ENCODE measurements around the gene KLHDC8A. TPM values are rescaled to one million over a fixed set of nuclear protein-coding genes. Genes with fewer than 3 reads are reported as not detected.
"Not testable (repeated sequence)": the region's sequence is repeated elsewhere in the genome, so short reads cannot be mapped to it uniquely, and the experiment has no call there.

KLHDC8A gene
- total RNA-seq, 2 donors from 2014 or later, result 15.6 TPM; not detected in 1

- intact Hi-C loops (cut with DNase I), result no loop called here
- H3K9me3 ChIP-seq, result no peaks in the 10 kb centered on the region
- no peaks in the 10 kb centered on the region for H3K4me1 ChIP-seq (replicated peaks)
- no peaks in the 10 kb centered on the region for H3K27me3 ChIP-seq (replicated peaks; ENCODE audit: insufficient read depth)
- no peak overlapping the region for H3K27ac ChIP-seq
- no peaks in the 10 kb centered on the region for H3K36me3 ChIP-seq
- DNase-seq (ENCODE audit: low spot score), result no peak
- H3K4me3 ChIP-seq, result no peak overlapping the region
- TF ChIP-seq, protein P1, sequence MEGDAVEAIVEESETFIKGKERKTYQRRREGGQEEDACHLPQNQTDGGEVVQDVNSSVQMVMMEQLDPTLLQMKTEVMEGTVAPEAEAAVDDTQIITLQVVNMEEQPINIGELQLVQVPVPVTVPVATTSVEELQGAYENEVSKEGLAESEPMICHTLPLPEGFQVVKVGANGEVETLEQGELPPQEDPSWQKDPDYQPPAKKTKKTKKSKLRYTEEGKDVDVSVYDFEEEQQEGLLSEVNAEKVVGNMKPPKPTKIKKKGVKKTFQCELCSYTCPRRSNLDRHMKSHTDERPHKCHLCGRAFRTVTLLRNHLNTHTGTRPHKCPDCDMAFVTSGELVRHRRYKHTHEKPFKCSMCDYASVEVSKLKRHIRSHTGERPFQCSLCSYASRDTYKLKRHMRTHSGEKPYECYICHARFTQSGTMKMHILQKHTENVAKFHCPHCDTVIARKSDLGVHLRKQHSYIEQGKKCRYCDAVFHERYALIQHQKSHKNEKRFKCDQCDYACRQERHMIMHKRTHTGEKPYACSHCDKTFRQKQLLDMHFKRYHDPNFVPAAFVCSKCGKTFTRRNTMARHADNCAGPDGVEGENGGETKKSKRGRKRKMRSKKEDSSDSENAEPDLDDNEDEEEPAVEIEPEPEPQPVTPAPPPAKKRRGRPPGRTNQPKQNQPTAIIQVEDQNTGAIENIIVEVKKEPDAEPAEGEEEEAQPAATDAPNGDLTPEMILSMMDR (IDR thresholded peaks at IDR 0.05), result no peak
- no peak for TF ChIP-seq POLR2AphosphoS5 (IDR thresholded peaks at IDR 0.05)
- TF ChIP-seq POLR2A (IDR thresholded peaks at IDR 0.05), result no peak
- 62% methylated on average over 1 of the region's 1 CpG for WGBS
Measured at GRCh38 chr1:205392650-205393049, 35.9 kb upstream of the KLHDC8A start.

DNA sequence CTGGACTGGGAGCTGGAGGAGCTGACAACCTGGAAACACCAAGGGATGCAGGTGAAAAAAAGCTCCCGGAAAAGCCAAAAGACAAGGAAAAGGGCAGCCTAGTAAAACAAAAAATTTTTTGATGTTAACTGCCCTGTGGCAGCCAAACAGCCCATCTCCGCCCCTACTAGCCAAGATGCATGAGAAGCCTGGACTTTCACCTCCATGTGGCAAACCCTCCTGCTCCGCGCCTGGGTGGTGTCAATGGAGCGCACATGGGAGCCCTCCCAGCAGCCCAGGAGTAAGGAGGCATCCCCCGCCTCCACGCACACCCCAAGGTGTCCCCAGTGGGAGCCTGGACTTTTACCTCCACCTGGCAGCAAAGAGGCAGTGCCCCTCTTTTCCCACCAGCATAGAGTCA, 34.7 kb upstream of the KLHDC8A start:
- no peaks in the 10 kb centered on the region for H3K9me3 ChIP-seq
- H3K4me1 ChIP-seq (replicated peaks), result no peaks in the 10 kb centered on the region
- TF ChIP-seq POLR2AphosphoS5 (IDR thresholded peaks at IDR 0.05), result no peak
- no peak for TF ChIP-seq POLR2A (IDR thresholded peaks at IDR 0.05)
- TF ChIP-seq, protein P1 (IDR thresholded peaks at IDR 0.05), result no peak
- H3K36me3 ChIP-seq, result no peaks in the 10 kb centered on the region
- intact Hi-C loops (cut with DNase I), result no loop called here
- WGBS, result 87% methylated on average over 7 of the region's 7 CpGs
- H3K4me3 ChIP-seq, result no peak overlapping the region
- DNase-seq (ENCODE audit: low spot score), result no peak
- H3K27me3 ChIP-seq (replicated peaks; ENCODE audit: insufficient read depth), result no peaks in the 10 kb centered on the region
- no peak overlapping the region for H3K27ac ChIP-seq

- Histone ChIP-seq H3K27ac (no peak overlapping the region), H3K36me3 (no peaks in the 10 kb centered on the region), H3K9me3 (no peaks in the 10 kb centered on the region), H3K27me3 (replicated peaks; ENCODE audit: insufficient read depth) (no peaks in the 10 kb centered on the region), H3K4me3 (no peak overlapping the region), H3K4me1 (replicated peaks) (no peaks in the 10 kb centered on the region)
- 94% methylated on average over 2 of the region's 2 CpGs for WGBS
- TF ChIP-seq POLR2AphosphoS5 (IDR thresholded peaks at IDR 0.05) (no peak), POLR2A (IDR thresholded peaks at IDR 0.05) (no peak)
- TF ChIP-seq, protein P1 (IDR thresholded peaks at IDR 0.05), result no peak
- intact Hi-C loops (cut with DNase I), result no loop called here
- no peak for DNase-seq (ENCODE audit: low spot score)
Measured at GRCh38 chr1:205387845-205388244, 31.1 kb upstream of the KLHDC8A start.

DNA sequence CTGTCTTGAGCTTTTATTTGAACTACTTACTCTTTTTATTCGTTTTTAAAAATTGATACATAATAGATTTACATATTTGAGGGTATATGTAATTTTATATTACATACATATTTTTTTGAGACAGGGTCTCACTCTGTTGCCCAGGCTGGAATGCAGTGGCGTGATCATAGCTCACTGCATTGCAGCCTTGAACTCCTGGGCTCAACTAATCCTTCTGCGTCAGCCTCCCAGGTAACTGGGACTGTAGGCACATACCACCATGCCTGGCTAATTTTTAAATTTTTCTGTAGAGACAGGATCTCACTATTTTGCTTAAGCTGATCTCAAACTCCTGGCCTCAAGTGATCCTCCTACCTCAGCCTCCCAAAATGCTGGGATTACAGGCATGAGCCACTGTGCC, 26.3 kb upstream of the KLHDC8A start:
- H3K27ac ChIP-seq; H3K4me3 ChIP-seq; H3K27me3 ChIP-seq (replicated peaks; ENCODE audit: insufficient read depth); DNase-seq (ENCODE audit: low spot score); H3K4me1 ChIP-seq (replicated peaks); H3K9me3 ChIP-seq; H3K36me3 ChIP-seq; intact Hi-C loops (cut with DNase I): not testable (repeated sequence)
- 89% methylated on average over 3 of the region's 3 CpGs for WGBS

DNA sequence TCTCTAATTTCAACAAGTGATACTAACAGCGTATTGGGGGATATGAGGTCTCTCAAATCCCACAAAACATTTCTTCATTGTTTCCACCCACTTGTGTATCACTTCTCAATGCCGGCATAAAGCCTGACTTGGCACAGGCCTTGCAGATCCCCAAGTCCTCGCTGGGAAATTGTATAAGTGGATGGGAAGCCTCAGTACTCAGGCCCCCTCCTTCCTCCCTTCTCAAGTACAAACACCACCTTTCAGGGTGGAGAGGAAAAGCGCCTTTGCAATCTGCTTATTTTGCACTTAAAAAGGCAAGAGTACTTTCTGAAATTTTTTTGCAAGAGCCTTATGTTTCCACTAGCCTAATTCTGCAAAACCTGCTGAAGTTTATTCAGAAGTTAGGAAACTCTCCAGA, 25.8 kb upstream of the KLHDC8A start:
- H3K27ac ChIP-seq, result no peak overlapping the region
- DNase-seq (ENCODE audit: low spot score), result no peak
- H3K9me3 ChIP-seq, result no peaks in the 10 kb centered on the region
- WGBS, result 65% methylated on average over 4 of the region's 4 CpGs
- H3K36me3 ChIP-seq, result no peaks in the 10 kb centered on the region
- no peaks in the 10 kb centered on the region for H3K4me1 ChIP-seq (replicated peaks)
- TF ChIP-seq POLR2AphosphoS5 (IDR thresholded peaks at IDR 0.05) (no peak), POLR2A (IDR thresholded peaks at IDR 0.05) (no peak)
- TF ChIP-seq, protein P1 (IDR thresholded peaks at IDR 0.05), result no peak
- no peak overlapping the region for H3K4me3 ChIP-seq
- H3K27me3 ChIP-seq (replicated peaks; ENCODE audit: insufficient read depth), result no peaks in the 10 kb centered on the region
- intact Hi-C loops (cut with DNase I), result no loop called here

All from prostate gland (tissue), 2 donors.